Measurements from ENCODE around the gene C15orf40. TPM values are rescaled to one million over a fixed set of nuclear protein-coding genes. Genes with fewer than 3 reads are reported as not detected.

C15orf40 gene
- total and polyA plus RNA-seq, 3 experiments from 2014 or later: 34.2 to 58.1 (median 36.6) TPM

DNA sequence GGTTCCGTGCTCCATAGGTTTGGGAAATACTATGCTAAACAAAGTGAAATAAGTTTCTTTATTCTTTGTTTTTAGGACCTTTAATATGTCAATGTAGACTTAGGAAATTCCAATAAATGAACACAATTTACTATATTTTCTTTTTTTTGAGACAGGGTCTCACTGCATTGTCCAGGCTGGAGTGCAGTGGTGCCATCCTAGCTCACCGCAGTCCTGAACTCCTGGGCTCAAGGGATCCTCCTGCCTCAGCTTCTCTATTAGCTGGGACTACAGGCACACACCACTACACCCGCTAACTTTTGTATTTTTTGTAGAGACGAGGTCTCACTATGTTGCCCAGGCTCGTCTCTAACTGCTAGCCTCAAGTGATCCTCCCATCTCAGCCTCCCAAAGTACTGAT is 46.5 kb downstream of the C15orf40 start:
- H3K27me3 Mint-ChIP-seq: no peaks in the 10 kb centered on the region
- H3K9me3 Mint-ChIP-seq: no peaks in the 10 kb centered on the region
- H3K36me3 ChIP-seq (ENCODE audit: insufficient read depth, low read length): no peaks in the 10 kb centered on the region
- H3K4me3 Mint-ChIP-seq: no peak overlapping the region
- peaks cover 8 to 10% (median 10%) of the 10 kb centered on the region in 3 donors for H3K4me1 Mint-ChIP-seq
- H3K4me3 ChIP-seq (ENCODE audit: low read length): no peak overlapping the region
- no peaks in the 10 kb centered on the region for H3K27me3 ChIP-seq (ENCODE audit: insufficient read depth, low read length, poor library complexity, severe bottlenecking)
- H3K27ac Mint-ChIP-seq: peak overlapping the region in 1 of 8 donors; percentile 29
- CTCF ChIA-PET: no interaction called here
- no peak overlapping the region for H3K27ac ChIP-seq (ENCODE audit: low read depth, low read length)
- H3K9me3 ChIP-seq (ENCODE audit: low read length): no peaks in the 10 kb centered on the region
- no peak for DNase-seq
- no peaks in the 10 kb centered on the region for H3K36me3 Mint-ChIP-seq
- H3K4me1 ChIP-seq (ENCODE audit: insufficient read depth, low read length): no peaks in the 10 kb centered on the region
- POLR2A ChIA-PET: no interaction called here

DNA sequence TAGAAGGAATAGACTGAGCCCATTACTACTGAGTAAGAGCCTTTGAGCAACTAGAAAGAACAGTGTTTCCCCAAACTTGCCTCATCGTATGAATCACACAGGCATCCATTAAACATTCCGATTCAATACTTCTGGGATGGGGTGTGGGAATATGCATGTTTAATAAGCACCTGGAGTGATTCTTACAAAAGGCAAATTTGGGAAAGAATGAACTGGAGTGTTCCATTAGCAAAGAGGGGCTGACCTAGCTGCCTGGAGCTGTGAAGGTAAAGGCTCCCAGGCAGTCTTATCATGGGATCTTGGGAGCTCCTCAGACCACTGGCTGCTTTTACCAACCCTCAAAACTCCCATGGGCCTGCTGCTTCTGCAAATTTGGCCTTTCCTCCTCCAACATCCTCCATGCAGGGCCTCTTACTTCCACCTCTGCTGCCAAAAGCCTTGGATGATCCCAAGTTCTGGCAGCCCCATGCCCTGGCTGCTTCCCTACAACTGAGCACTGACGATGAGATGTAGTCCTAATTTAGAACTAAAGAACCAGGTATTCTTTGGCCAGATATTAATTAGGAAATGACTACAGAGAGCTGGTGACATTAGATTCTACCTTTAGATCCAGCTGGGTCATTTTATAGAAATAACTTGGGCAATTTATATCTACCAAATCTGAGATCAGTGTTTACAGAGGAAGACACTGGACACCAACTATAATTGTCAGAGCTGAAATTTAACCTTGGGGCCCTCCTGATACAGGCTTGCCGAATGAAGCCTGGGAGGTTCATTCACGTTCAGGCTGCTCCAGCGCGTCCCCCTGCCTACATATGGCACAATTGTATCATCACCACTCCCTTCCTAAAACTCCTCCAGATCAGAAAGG is 47.7 kb downstream of the C15orf40 start:
- Mint-ChIP-seq H3K27ac (no peak overlapping the region), H3K36me3 (peaks cover 0 to 4% (median 0%) of the 10 kb centered on the region in 3 donors), H3K4me1 (peaks cover 8 to 10% (median 10%) of the 10 kb centered on the region in 3 donors), H3K27me3 (no peaks in the 10 kb centered on the region), H3K4me3 (no peak overlapping the region), H3K9me3 (no peaks in the 10 kb centered on the region)
- H3K4me1 ChIP-seq (ENCODE audit: insufficient read depth, low read length): no peaks in the 10 kb centered on the region
- ChIA-PET POLR2A (no interaction called here), CTCF (no interaction called here)
- no peaks in the 10 kb centered on the region for H3K36me3 ChIP-seq (ENCODE audit: insufficient read depth, low read length)
- no peak overlapping the region for H3K4me3 ChIP-seq (ENCODE audit: low read length)
- no peak for DNase-seq
- no peak overlapping the region for H3K27ac ChIP-seq (ENCODE audit: low read depth, low read length)
- H3K9me3 ChIP-seq (ENCODE audit: low read length): no peaks in the 10 kb centered on the region
- H3K27me3 ChIP-seq (ENCODE audit: insufficient read depth, low read length, poor library complexity, severe bottlenecking): no peaks in the 10 kb centered on the region

DNA sequence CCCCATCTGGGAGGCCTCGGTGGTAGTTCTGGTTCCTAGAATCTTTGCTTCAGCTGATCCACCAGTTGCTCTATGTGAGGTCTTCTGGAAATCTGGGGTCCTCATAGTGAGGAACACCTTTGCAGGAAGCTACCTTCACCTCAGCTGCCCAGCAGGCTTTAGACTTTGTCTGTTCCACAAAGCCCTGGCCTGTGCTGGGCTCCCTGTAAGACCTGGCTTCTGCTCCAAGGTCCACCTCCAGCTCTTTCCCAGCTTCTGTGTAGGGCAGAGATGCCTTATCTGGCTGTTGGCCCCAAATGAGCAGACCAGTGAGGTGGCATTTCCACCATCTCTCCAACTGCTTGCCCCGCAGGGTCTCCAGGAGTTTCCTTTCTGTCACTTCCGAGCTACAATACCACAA is 50.7 kb downstream of the C15orf40 start:
- H3K4me1 Mint-ChIP-seq: peaks cover 0 to under 1% (median 0%) of the 10 kb centered on the region in 3 donors
- H3K27me3 Mint-ChIP-seq: no peaks in the 10 kb centered on the region
- H3K9me3 ChIP-seq (ENCODE audit: low read length): no peaks in the 10 kb centered on the region
- no peaks in the 10 kb centered on the region for H3K27me3 ChIP-seq (ENCODE audit: insufficient read depth, low read length, poor library complexity, severe bottlenecking)
- H3K27ac Mint-ChIP-seq: no peak overlapping the region
- H3K36me3 ChIP-seq (ENCODE audit: insufficient read depth, low read length): no peaks in the 10 kb centered on the region
- DNase-seq: no peak
- POLR2A ChIA-PET: no interaction called here
- no peak overlapping the region for H3K4me3 ChIP-seq (ENCODE audit: low read length)
- H3K9me3 Mint-ChIP-seq: no peaks in the 10 kb centered on the region
- no peaks in the 10 kb centered on the region for H3K4me1 ChIP-seq (ENCODE audit: insufficient read depth, low read length)
- CTCF ChIA-PET: no interaction called here
- no peak overlapping the region for H3K4me3 Mint-ChIP-seq
- no peak overlapping the region for H3K27ac ChIP-seq (ENCODE audit: low read depth, low read length)
- H3K36me3 Mint-ChIP-seq: peaks cover 3 to 8% (median 6%) of the 10 kb centered on the region in 3 donors

DNA sequence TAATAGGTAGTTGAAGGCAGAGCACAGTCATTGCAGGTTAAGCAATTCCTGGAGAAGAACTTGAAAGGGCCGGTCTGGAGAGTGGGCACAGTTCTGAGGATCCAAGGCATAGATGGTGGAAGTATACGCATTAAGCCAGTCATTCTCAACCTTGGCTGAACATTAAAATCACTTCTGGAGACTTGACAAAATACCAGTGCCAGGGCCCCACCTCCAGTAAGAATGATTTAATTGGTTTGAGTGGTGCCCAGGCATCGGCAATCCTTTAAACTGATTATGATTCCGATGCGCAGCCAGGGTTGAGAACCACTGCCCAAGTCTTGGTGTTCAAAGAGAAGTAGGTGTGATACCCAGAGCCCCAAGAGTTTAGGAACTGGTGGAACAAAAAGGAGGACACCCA is 52.0 kb downstream of the C15orf40 start:
- H3K4me1 ChIP-seq (ENCODE audit: insufficient read depth, low read length): no peaks in the 10 kb centered on the region
- H3K4me3 ChIP-seq (ENCODE audit: low read length): no peak overlapping the region
- Mint-ChIP-seq H3K4me3 (no peak overlapping the region), H3K9me3 (no peaks in the 10 kb centered on the region), H3K27me3 (peaks cover 0 to 1% of the 10 kb centered on the region in 2 donors), H3K27ac (no peak overlapping the region), H3K36me3 (peaks cover 3 to 8% (median 6%) of the 10 kb centered on the region in 3 donors), H3K4me1 (no peaks in the 10 kb centered on the region)
- no peak overlapping the region for H3K27ac ChIP-seq (ENCODE audit: low read depth, low read length)
- H3K9me3 ChIP-seq (ENCODE audit: low read length): no peaks in the 10 kb centered on the region
- no peaks in the 10 kb centered on the region for H3K27me3 ChIP-seq (ENCODE audit: insufficient read depth, low read length, poor library complexity, severe bottlenecking)
- DNase-seq: no peak
- ChIA-PET CTCF (no interaction called here), POLR2A (no interaction called here)
- H3K36me3 ChIP-seq (ENCODE audit: insufficient read depth, low read length): no peaks in the 10 kb centered on the region

DNA sequence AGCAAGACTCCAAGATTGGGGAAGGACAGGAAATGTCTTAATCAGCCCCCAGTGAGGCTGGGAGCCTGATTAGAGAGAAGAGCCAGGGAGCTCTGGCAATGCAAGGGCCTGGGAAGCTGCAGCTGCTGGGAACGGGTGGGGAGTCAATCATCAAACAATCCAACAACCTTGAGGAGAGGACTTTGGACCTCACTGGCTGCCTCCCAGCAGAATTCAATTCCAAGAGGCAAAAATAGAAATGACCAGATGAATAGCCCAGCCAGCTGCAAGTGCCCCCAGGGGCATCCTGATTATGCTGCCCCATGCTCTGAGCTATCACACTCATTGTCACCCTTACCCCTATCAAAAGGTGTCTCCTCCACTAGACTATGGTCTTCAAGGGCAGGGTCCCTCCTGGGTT is 52.8 kb downstream of the C15orf40 start:
- Histone ChIP-seq H3K27me3 (ENCODE audit: insufficient read depth, low read length, poor library complexity, severe bottlenecking) (no peaks in the 10 kb centered on the region), H3K9me3 (ENCODE audit: low read length) (no peaks in the 10 kb centered on the region), H3K4me1 (ENCODE audit: insufficient read depth, low read length) (no peaks in the 10 kb centered on the region), H3K4me3 (ENCODE audit: low read length) (no peak overlapping the region), H3K36me3 (ENCODE audit: insufficient read depth, low read length) (no peaks in the 10 kb centered on the region), H3K27ac (ENCODE audit: low read depth, low read length) (no peak overlapping the region)
- Mint-ChIP-seq H3K27me3 (peaks cover 0 to 2% of the 10 kb centered on the region in 2 donors), H3K36me3 (peaks cover 3 to 8% (median 6%) of the 10 kb centered on the region in 3 donors), H3K27ac (peak overlapping the region in 1 of 8 donors; percentile 77), H3K9me3 (no peaks in the 10 kb centered on the region), H3K4me3 (no peak overlapping the region), H3K4me1 (no peaks in the 10 kb centered on the region)
- no peak for DNase-seq
- POLR2A ChIA-PET: no interaction called here
- CTCF ChIA-PET: no interaction called here

DNA sequence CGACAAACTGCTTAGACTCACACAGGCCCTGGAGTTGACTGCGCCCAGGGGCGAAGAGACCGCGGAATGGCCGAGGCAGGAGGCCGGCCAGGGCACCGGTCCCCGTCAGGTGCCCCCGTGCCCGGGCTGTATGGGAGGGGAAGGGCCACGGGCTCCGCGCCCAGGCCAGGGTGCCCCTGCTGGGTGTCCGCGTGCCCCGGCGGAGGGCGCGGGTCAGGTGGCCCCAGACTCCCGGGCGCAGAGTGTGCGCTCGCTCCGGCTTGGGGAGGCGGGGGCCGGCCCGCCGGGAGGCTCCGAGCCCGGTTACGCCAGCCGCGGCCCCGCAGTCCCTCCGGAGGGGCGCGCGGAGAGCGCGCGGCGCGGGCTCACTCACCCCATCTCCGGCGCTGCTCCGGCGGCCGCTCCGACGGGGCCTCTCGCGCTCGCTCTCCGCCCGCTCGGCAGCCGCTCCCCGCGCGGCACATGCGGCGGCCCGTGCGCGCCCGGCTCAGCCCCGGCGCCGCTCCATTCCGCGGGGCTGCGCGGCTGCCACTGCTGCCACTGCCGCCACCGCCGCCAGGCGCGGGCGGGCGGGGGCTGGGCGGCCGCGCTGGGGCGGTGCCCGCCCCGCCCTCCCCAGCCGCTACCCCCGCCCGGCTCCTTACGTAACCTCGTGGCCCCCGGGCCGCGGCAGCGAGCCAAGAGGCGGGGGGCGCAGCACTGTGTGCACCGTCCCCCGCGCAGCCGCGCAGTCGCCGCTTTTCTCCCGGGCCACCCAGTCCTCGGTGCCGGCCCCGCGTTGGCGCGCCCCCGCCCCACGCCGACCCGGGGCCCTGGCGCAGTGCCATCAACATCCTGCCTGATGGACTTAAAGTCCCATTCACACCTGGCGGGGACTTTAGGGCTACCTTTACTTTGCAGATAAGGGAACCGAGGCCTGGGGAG is 59.0 kb downstream of the C15orf40 start, which contains the start of gene HOMER2:
Gene HOMER2, minus strand, starts transcription at position 563 of the 924 bp plus-strand sequence. Its CDS starts 185 bp downstream, at position 378.
- Histone ChIP-seq H3K4me3 (ENCODE audit: low read length) (no peak within 1 kb of the TSS), H3K27me3 (ENCODE audit: insufficient read depth, low read length, poor library complexity, severe bottlenecking) (peaks cover 18% of the 10 kb centered on the region), H3K27ac (ENCODE audit: low read depth, low read length) (no peak within 1 kb of the TSS), H3K36me3 (ENCODE audit: insufficient read depth, low read length) (no peaks in the 10 kb centered on the region), H3K9me3 (ENCODE audit: low read length) (no peaks in the 10 kb centered on the region), H3K4me1 (ENCODE audit: insufficient read depth, low read length) (no peaks in the 10 kb centered on the region)
- peaks cover 2 to 10% of the 10 kb centered on the region in 2 donors for H3K27me3 Mint-ChIP-seq
- H3K36me3 Mint-ChIP-seq: no peaks in the 10 kb centered on the region
- H3K9me3 Mint-ChIP-seq: no peaks in the 10 kb centered on the region
- DNase-seq: peak in 1 of 5 donors; percentile 10
- H3K4me3 Mint-ChIP-seq: peak within 1 kb of the TSS; percentile 49 to 77 (median 72)
- H3K4me1 Mint-ChIP-seq: peaks cover 4 to 8% (median 5%) of the 10 kb centered on the region in 3 donors
- CTCF ChIA-PET: no interaction called here
- POLR2A ChIA-PET: no interaction called here
- H3K27ac Mint-ChIP-seq: peak within 1 kb of the TSS in 1 of 8 donors; percentile 47

DNA sequence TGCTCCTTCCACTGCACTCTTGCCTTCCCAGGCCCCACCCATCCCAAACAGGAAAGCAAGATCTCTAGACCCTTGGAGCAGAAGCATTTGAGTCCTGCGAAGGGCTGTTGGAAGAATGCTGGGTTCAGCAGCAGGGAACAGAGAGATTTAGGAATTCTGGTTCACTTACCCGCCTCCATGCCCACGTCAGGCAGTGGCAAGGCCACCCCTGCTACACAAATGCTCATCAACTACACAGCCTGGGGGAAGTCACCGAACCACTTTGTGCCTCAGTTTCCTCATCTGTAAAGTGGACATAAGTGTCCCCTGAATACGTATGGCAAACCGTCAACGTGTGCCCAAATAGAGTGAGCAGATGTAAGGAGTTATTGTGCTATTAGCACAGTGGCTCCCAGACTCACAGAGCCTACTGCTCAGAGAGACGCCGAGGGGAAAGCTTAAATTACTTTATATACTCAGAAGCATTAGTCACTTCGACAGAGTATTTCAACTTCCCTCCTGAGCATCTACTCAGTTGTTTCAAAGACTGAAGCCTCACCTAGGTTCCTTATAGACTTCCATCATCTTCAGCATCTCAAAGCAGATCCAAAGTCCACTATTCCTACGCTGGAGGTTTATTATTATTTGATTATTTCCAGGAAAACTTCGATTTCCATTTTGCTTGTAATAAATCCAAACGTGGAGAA is 59.8 kb downstream of the C15orf40 start:
- CTCF ChIA-PET: no interaction called here
- no peaks in the 10 kb centered on the region for H3K9me3 Mint-ChIP-seq
- H3K4me1 ChIP-seq (ENCODE audit: insufficient read depth, low read length): no peaks in the 10 kb centered on the region
- POLR2A ChIA-PET: no interaction called here
- H3K4me3 ChIP-seq (ENCODE audit: low read length): no peak overlapping the region
- no peaks in the 10 kb centered on the region for H3K9me3 ChIP-seq (ENCODE audit: low read length)
- H3K36me3 Mint-ChIP-seq: no peaks in the 10 kb centered on the region
- H3K36me3 ChIP-seq (ENCODE audit: insufficient read depth, low read length): no peaks in the 10 kb centered on the region
- H3K27ac ChIP-seq (ENCODE audit: low read depth, low read length): no peak overlapping the region
- DNase-seq: no peak
- H3K4me3 Mint-ChIP-seq: peak overlapping the region in 6 of 7 donors; percentile 48 to 77 (median 71)
- H3K27ac Mint-ChIP-seq: peak overlapping the region in 1 of 8 donors; percentile 47
- H3K27me3 Mint-ChIP-seq: peaks cover 2 to 18% of the 10 kb centered on the region in 2 donors
- H3K27me3 ChIP-seq (ENCODE audit: insufficient read depth, low read length, poor library complexity, severe bottlenecking): peaks cover 18% of the 10 kb centered on the region
- peaks cover 4 to 8% (median 5%) of the 10 kb centered on the region in 3 donors for H3K4me1 Mint-ChIP-seq

All from CD8-positive, alpha-beta memory T cell (primary cell).